Thyroid gland (tissue), 4 donors: ENCODE data around the gene ELAVL2. TPM values are rescaled to one million over a fixed set of nuclear protein-coding genes. Genes with fewer than 3 reads are reported as not detected.

Experiments
- DNase-seq, 2 donors: peaks; one replicate each; pipeline ENCODE4 v3.0.0-alpha.2; 2019
- H3K27ac ChIP-seq, 3 donors: fragments of 200-600 bp; sonication (generic); 1 replicate in 2 of 3; 2 replicates in 1 of 3; pipeline ENCODE4 v1.5.1; 2016 to 2019; ENCODE audit warnings: mild to moderate bottlenecking in 1 of 3, moderate library complexity in 1 of 3
- H3K27me3 ChIP-seq: fragments of 200-600 bp; sonication (generic); one replicate; pipeline ENCODE4 v1.5.1; 2019
- H3K36me3 ChIP-seq, 2 donors: fragments of 200-600 bp; sonication (generic); one replicate each; pipeline ENCODE4 v1.5.1; 2016 to 2019
- H3K4me1 ChIP-seq, 2 donors: fragments of 200-600 bp; sonication (generic); one replicate each; pipeline ENCODE4 v1.5.1; 2017 to 2019
- H3K4me3 ChIP-seq, 3 donors: fragments of 200-600 bp; sonication (generic); replicated peaks in 1 of 3; 1 replicate in 2 of 3; 2 replicates in 1 of 3; pipeline ENCODE4 v1.5.1; 2016; ENCODE audit warnings: mild to moderate bottlenecking in 1 of 3
- H3K9me3 ChIP-seq: fragments of 200-600 bp; sonication (generic); one replicate; pipeline ENCODE4 v1.5.1; 2017
- POLR2A ChIP-seq, 2 donors: fragments of 450-650 bp; IDR thresholded peaks; one replicate each; pipeline ENCODE4 v1.6.1; 2017; ENCODE audit warnings: antibody characterized with exemption in 2 of 2, mild to moderate bottlenecking in 2 of 2, moderate library complexity in 1 of 2
- WGBS, 2 donors: methylation state at CpG; one replicate each; pipeline ENCODE4 v1.1.5; 2017; 5-methylcytosine and 5-hydroxymethylcytosine counted together
- intact Hi-C: fragments of 100-400 bp; cut with DNase I; formaldehyde crosslinking; loops from one replicate; pipeline ENCODE4 v1.15.1; 2023
- total RNA-seq, 4 donors: library from RNA; depleted of rRNA; stranded (reverse); fragments of >200 nt; gene quantifications; one replicate each; pipeline ENCODE4 v1.2.3, GENCODE V29; 2016
- TF ChIP-seq, protein P1 (sequence below), 6 experiments: fragments of 200-600 bp in 3 of 6; fragments of 450-650 bp in 3 of 6; sonication (generic) in 3 of 6; IDR thresholded peaks; one replicate each; pipeline ENCODE4 v1.5.1; 2016 to 2019; ENCODE audit warnings: antibody characterized with exemption in 6 of 6, mild to moderate bottlenecking in 2 of 6, inconsistent platforms in 1 of 6, moderate library complexity in 1 of 6

ELAVL2 gene
- total RNA-seq, 4 donors from 2014 or later: 0.24 to 0.33 (median 0.27) TPM; not detected in 1

DNA sequence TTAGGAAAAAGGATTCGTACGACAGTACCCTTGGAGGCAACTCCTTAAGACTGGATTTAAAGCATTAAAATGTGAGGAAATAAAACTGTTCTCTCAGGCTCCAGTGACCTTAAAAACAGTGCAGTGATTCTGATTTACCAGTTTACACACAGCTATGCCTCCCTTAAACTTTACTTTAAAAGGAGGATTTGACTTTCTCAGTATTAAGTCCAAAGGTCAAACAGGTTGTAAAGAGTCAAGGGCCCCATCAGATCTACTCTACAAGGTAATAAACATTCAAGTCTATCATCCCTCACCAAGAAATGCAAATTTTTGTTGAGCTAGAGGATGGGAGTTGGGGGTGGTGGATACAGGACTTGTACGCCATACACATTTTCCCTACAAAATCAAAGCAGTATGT lies 75.2 kb downstream of the ELAVL2 start:
- no peak overlapping the region for H3K27ac ChIP-seq
- WGBS, 2 donors: 95% methylated on average over 3 of the region's 3 CpGs
- TF ChIP-seq, protein P1, sequence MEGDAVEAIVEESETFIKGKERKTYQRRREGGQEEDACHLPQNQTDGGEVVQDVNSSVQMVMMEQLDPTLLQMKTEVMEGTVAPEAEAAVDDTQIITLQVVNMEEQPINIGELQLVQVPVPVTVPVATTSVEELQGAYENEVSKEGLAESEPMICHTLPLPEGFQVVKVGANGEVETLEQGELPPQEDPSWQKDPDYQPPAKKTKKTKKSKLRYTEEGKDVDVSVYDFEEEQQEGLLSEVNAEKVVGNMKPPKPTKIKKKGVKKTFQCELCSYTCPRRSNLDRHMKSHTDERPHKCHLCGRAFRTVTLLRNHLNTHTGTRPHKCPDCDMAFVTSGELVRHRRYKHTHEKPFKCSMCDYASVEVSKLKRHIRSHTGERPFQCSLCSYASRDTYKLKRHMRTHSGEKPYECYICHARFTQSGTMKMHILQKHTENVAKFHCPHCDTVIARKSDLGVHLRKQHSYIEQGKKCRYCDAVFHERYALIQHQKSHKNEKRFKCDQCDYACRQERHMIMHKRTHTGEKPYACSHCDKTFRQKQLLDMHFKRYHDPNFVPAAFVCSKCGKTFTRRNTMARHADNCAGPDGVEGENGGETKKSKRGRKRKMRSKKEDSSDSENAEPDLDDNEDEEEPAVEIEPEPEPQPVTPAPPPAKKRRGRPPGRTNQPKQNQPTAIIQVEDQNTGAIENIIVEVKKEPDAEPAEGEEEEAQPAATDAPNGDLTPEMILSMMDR (IDR thresholded peaks at IDR 0.05): no peak
- TF ChIP-seq POLR2A (IDR thresholded peaks at IDR 0.05): no peak

DNA sequence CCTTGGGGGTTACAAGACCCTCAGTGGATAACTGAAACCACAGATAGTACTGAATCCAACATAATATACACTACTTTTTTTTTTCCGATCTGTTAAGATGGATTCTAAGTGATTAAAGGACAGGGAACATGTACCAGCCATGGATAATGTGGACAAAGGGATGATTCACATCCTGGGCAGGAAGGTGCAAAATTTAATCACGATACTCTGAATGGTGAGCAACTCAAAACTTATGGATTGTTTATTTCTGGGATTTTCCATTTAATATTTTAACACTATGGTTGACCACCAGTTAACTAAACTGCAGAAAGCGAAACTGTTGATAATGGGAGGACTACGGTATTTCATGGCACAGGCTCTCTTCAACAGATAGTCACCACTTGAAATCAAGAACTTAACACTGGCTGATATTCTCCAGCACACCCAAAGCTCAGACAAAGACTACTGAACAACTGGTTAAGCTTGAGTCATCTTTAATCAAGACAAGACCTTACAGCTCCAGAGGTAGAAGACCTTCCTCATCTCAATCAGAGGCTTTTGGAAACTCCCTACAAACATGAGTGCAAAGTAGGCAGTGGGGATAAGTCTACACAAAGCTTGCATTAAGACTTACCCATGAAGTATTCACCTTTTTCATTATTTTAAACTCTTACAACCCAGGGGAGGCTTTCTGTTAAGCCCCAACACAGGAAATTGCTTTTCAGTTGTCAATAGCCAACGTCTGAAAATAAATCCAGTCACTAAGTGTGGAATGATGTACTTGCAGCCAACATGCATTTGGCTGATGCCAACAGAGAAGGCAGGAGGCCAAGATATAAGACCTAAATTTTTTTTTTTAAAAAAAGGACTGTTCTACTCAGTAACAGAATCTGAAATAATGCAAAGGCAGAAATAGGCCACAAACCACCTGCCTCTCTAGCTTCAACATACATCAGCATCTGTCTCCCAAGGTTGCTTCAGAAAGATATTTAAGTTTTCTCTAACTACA lies 78.7 kb downstream of the ELAVL2 start:
- H3K36me3 ChIP-seq: no peaks in the 10 kb centered on the region
- H3K4me3 ChIP-seq: no peak overlapping the region
- DNase-seq: no peak
- no peaks in the 10 kb centered on the region for H3K4me1 ChIP-seq
- no peaks in the 10 kb centered on the region for H3K9me3 ChIP-seq
- TF ChIP-seq, protein P1 (IDR thresholded peaks at IDR 0.05): no peak
- no peak for TF ChIP-seq POLR2A (IDR thresholded peaks at IDR 0.05)
- WGBS, 2 donors: 77 to 84% methylated on average over 5 of the region's 5 CpGs
- no peaks in the 10 kb centered on the region for H3K27me3 ChIP-seq
- H3K27ac ChIP-seq: no peak overlapping the region
- intact Hi-C loops: no loop called here

More for the DNA sequence above, 75.2 kb downstream of the ELAVL2 start:
- H3K4me3 ChIP-seq: no peak overlapping the region
- H3K36me3 ChIP-seq: no peaks in the 10 kb centered on the region
- DNase-seq: no peak
- intact Hi-C loops: no loop called here
- no peaks in the 10 kb centered on the region for H3K27me3 ChIP-seq
- H3K4me1 ChIP-seq: no peaks in the 10 kb centered on the region
- H3K9me3 ChIP-seq: no peaks in the 10 kb centered on the region

DNA sequence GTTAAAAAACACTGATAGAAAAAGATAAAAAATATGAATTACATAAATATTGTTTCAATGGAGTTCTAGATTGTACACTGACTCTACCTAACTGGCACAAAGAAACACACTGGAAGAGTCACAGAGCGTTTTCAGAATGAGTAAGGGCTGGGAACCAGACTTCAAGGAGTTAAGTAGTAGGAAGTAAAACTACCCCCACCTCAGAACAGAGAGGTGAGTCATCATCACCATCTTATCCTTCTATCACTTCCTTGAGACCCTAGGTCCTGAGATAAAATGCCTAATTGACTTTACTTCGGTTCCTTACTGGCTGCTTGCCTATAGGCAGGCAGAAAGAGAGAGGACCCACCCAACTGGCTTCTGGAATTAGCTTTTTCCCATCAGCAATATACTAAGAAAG lies 79.7 kb downstream of the ELAVL2 start:
- TF ChIP-seq POLR2A (IDR thresholded peaks at IDR 0.05): no peak
- TF ChIP-seq, protein P1 (IDR thresholded peaks at IDR 0.05): no peak
- Histone ChIP-seq H3K9me3 (no peaks in the 10 kb centered on the region), H3K36me3 (no peaks in the 10 kb centered on the region), H3K27ac (no peak overlapping the region), H3K4me1 (no peaks in the 10 kb centered on the region), H3K27me3 (no peaks in the 10 kb centered on the region), H3K4me3 (no peak overlapping the region)
- intact Hi-C loops: no loop called here
- 56 to 59% methylated on average over 2 of the region's 2 CpGs for WGBS, 2 donors
- no peak for DNase-seq

DNA sequence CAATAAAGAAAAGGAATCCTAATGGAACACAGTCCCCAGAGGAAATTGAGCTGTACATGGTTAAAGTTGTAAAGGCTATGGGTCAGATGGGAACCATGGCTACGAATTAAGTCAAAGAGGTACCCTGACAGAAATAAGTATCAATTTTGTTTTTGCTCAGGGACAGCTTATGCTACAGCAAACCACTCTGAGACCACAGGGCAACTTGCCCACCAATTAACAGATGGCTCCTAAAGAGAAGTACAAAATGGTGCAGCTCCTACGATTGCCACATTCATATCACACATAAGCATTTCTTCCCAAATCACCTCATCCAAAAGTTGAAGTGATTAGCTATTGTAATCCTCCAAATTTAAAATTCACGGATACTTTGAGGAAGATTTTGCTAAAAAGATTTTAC lies 83.0 kb downstream of the ELAVL2 start:
- Histone ChIP-seq H3K4me3 (no peak overlapping the region), H3K9me3 (no peaks in the 10 kb centered on the region), H3K36me3 (no peaks in the 10 kb centered on the region), H3K27me3 (no peaks in the 10 kb centered on the region), H3K4me1 (no peaks in the 10 kb centered on the region), H3K27ac (no peak overlapping the region)
- intact Hi-C loops: no loop called here
- DNase-seq: no peak
- no peak for TF ChIP-seq POLR2A (IDR thresholded peaks at IDR 0.05)
- TF ChIP-seq, protein P1 (IDR thresholded peaks at IDR 0.05): no peak
- WGBS, 2 donors: 93 to 94% methylated on average over 3 of the region's 3 CpGs

DNA sequence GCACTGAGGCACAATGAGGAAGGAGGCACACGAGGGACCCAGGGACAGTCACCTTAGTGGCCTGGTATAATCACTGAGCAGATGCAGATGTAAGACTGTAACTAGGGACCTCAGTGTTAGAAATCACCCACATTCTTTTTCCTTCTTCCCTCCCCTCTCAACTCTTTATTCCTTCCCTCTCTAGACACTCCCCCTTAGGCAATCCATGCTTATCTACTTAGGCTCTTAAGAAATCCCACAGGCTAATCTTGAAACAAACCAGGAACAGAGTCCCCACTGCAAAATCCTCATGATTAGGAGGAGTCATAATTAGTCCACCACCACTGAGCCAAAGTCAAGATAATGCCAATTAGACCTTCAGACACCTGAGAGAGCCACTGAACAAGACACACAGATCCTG lies 84.7 kb downstream of the ELAVL2 start:
- Histone ChIP-seq H3K27ac (no peak overlapping the region), H3K4me3 (no peak overlapping the region), H3K4me1 (no peaks in the 10 kb centered on the region), H3K36me3 (no peaks in the 10 kb centered on the region), H3K27me3 (no peaks in the 10 kb centered on the region), H3K9me3 (no peaks in the 10 kb centered on the region)
- TF ChIP-seq POLR2A (IDR thresholded peaks at IDR 0.05): no peak
- TF ChIP-seq, protein P1 (IDR thresholded peaks at IDR 0.05): no peak
- 19 to 27% methylated on average over 1 of the region's 1 CpG for WGBS, 2 donors
- intact Hi-C loops: no loop called here
- DNase-seq: no peak
